Hypothalamus (tissue), 51 donors: ENCODE data around the gene TMEM150A.
"Not testable (repeated sequence)": the region's sequence is repeated elsewhere in the genome, so short reads cannot be mapped to it uniquely, and the experiment has no call there.

ENCODE experiments used
- DNase-seq, 51 donors: peaks; one replicate each; lab custom pipeline; 2025; lab: John Stamatoyannopoulos, UW

The TMEM150A gene

GRCh38 chr2:85577386-85578242 lies 24.9 kb downstream of the TMEM150A start, which contains the start of gene VAMP8:
TSS of gene VAMP8 (plus strand) at chr2:85577586. CDS start at chr2:85577647, 61 bp downstream.
- peak in 2 of 51 donors; percentile 16 to 27 for DNase-seq

GRCh38 chr2:85577063-85577385 lies 25.5 kb downstream of the TMEM150A start:
- DNase-seq: no peak

GRCh38 chr2:85575739-85576138 lies 26.8 kb downstream of the TMEM150A start:
- no peak for DNase-seq

DNA sequence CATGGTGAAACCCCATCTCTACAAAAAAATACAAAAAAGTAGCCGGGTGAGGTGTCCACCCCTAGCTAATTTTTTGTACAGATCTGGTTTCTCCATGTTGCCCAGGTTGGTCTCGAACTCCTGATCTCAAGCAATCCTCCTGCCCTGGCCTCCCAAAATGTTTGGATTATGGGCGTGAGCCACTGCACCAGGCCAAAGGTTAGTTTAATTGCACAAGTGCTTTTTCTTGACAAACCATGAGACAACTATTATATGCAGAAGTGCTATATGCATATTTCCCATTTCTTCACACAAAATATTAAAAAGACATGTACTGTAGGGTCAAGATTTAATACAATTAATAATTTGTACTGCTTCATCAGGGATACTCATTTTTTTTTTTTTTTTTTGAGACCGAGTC lies 36.2 kb downstream of the TMEM150A start:
- no peak for DNase-seq

DNA sequence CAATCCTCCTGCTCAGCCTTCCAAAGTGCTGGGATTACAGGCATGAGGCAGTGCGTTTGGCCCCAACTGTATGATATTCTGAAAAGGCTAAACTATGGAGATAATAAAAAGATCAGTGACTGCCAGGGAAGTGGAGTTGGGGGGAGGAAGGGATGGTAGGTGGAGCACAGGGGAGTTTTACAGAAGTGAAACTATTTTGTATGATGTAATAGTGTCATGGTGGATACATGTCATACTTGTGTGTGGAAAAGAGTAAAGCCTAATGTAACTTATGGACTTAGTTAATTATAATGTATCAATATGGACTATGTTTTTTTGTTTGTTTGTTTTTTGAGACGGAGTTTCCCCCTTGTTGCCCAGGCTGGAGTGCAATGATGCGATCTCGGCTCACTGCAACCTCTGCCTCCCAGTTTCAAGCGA lies 38.3 kb downstream of the TMEM150A start:
- DNase-seq: no peak

DNA sequence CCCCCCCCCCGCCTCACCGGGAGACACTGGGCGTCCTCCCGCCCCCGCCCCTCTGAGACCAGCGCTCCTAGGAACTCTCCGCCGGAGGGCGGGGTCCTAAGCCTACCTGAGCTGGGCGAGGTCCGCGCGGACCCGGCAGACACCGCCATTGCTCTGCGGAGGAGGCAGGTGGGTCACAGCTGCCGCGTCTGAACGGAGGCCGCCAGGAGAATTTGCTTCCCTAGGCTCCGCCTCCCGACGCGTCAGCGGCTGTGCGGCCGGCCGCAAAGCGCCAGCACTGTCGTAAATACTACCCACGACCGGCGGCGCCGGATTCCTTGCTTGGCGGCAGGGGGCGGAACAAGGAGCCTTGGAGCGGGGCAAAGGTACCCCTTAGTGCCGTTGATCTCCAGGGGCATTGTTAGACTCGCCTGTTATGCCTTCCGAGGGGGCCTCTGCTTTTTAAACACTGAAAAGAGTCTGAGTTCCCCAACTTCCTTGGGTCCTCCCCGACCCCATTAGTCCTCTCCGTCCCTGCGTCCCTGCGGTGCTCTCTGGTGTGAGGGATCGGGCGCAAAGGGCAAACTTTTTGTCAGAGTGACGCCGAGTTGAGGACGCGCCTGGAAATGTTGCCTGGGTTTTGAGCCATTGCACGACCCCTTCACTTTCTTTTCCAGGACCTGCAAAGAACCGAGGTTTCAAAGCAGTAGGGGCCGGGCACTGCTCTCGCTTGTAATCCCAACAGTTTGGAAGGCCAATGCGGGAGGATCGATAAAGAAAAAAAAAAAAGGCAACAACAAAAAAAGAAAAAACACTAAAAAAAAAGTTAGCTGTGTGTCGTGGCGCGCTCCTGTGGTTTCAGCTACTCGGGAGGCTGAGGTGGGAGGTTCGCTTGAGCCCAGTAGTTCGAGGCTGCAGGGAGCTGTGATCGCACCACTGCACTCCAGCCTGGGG lies 41.0 kb downstream of the TMEM150A start, which contains the start of gene GGCX:
TSS of gene GGCX (minus strand) at position 214 of the 933 bp plus-strand sequence. CDS start at position 149, 65 bp downstream.
- DNase-seq: peak; percentile 50 to 96 (median 89)

- no peak for DNase-seq
Measured at GRCh38 chr2:85560812-85561279, 41.7 kb downstream of the TMEM150A start.

DNA sequence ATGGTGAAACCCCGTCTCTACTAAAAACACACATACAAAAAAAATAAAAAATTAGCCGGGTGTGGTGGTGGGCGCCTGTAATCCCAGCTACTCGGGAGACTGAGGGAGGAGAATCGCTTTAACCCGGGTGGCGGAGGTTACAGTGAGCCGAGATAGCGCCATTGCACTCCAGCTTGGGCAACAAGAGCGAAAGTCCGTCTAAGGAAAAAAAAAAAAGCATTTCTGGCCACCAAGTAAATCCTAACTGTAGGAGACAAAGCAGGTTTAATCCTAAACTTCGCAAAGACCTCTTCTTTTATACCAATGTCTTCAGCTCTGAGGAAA lies 42.1 kb downstream of the TMEM150A start:
- DNase-seq: not testable (repeated sequence)

DNA sequence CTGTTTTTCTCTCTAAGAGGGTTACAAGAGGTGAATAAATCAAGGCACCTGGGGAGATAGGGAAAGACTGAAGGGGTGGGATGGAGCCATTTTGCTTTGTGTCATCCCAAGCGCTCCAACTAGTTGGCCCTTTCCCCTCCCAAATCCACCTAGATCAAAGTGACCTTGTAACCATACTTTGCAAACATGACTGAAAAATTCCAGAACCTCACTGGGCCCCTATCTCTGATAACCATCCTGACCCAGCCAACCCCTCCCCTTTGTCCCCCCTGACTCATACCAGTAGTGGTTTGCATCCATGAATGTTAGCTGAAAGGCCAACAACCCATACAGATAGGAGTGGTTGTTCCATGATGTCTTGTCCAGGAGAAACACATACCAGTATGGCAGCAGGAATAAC lies 44.3 kb downstream of the TMEM150A start:
- no peak for DNase-seq

- no peak for DNase-seq
Measured at GRCh38 chr2:85557130-85557529, 45.4 kb downstream of the TMEM150A start.

DNA sequence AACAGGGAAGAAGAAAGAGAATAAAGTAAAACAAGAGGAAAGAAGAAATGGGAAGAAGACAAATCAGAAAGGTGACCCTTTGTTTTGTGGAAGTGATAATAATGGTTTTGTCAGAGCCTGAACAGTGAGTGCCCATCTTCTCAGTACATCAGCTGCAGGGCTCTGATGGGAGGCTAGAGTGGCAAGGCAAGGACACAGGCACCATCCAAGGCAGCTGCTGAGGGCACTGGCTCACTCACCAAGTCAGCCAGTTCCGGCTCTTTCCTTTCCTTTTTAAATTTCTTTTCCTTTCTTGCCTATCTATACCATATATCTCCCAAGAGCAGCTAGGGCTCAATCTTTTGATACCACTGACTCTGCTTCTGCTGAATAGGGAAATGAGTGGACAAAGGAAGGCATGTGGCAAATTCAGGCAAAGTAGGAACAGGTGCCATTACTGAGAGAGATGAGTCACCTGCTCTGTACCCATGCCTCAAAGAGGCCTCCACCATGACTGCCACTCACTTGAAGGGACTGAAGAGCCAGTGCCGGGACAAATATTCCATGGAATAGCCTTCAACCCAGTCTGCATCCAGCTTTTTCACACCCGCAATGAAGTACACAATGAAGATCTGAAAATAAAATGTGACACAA lies 47.4 kb downstream of the TMEM150A start:
- DNase-seq: no peak

GRCh38 chr2:85553184-85553583 lies 49.3 kb downstream of the TMEM150A start:
- no peak for DNase-seq

DNA sequence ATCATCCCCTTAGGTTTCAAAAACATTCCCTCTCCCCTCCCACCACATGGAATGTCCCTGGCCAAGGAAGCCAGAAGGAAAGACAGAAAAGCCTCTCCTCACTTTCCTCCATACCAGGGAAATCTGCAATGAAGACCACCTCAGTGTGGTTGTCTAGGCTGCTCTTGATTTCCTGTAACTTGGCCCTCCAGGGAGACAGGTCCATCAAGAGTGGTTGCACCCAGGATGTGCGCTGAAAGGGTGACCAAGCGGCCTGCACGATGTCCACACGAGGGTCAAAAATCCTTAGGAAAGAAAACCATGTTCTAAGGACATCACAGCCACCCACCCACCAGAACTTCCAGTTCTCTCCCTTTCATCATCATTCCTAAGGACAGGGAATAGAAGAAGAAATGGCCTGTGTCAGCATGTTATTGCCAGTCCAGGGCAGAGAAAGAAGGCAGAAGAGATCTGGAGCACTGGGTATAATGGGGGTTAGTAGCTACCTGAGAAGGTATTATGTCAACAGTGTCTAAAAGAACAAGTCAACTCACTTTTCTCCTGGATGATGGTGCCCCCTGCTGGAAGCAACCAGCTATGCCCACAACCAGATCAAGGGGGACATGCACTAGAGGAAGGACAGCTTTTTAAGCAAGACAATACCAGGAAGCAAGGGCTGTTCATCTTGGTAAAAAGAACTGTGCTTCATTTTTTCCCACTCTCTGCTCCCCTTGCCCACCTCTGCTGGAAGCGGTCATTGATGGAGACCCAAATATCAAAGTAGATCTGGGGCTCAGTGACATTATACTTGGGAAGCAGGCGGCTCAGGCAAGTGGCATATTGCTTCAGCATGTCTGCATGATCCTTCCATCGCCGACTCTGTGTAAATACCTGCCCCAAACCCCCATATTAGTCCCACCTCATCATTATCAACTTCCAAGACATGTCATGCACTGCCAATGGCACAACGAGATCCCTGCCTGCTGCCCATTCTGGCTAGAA lies 50.5 kb downstream of the TMEM150A start:
- DNase-seq: peak in 49 of 51 donors; percentile 6 to 90 (median 53)

DNA sequence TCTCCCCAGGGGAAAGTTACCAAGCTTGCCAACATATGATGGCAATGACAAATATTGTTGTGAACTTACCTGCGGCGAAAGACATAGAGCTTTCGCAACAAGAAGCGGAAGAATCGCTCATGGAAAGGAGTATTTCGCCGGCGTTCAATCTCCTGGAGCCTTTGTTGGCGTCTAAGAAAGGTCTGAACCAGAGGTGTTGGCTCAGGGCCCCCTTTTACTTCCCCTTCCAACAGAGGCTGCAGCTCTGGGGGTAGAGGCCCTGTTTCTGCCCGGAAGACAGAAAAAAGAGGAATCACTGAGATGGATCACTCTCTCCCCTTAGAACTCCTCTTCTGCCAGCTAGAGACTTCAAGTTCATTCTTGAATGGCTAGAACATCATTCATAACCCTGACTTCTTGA lies 52.0 kb downstream of the TMEM150A start:
- DNase-seq: peak in 5 of 51 donors; percentile 3 to 28 (median 15)

- DNase-seq: no peak
Measured at GRCh38 chr2:85549826-85550225, 52.7 kb downstream of the TMEM150A start.

DNA sequence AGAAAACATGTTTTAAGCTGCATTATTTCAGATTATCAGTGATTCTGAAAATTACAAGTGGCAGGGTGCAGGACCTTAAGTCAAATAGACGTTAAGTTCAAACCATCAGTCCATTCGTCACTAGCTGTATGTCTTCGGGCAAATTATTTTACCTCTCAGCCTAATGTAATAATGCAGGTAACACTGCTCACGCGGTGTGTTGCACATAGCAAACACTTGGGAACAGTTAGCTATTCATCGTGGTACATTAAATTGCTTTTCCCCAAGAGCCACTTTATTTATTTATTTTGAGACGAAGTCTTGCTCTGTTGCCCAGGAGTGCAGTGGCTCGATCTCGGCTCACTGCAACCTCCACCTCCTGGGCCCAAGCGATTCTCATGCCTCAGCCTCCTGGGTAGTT lies 53.4 kb downstream of the TMEM150A start:
- no peak for DNase-seq

- DNase-seq: no peak
Measured at GRCh38 chr2:85548608-85548900, 53.9 kb downstream of the TMEM150A start.
